Mucosa of rectum (tissue), 2 donors: ENCODE results near the gene CCNYL1.
"Not testable (repeated sequence)": the region's sequence is repeated elsewhere in the genome, so short reads cannot be mapped to it uniquely, and the experiment has no call there.

Source experiments
- H3K27ac ChIP-seq, 2 donors: one replicate each; pipeline ENCODE4 v1.7.0; 2013; ENCODE audit warnings: inconsistent platforms in 2 of 2, low read depth in 2 of 2, low read length in 2 of 2
- H3K27me3 ChIP-seq, 2 donors: one replicate each; pipeline ENCODE4 v1.7.0; 2013; ENCODE audit warnings: low read length in 2 of 2; ENCODE audit not compliant: control insufficient read depth in 2 of 2, insufficient read depth in 2 of 2
- H3K36me3 ChIP-seq, 2 donors: one replicate each; pipeline ENCODE4 v1.7.0; 2013; ENCODE audit warnings: low read length in 2 of 2; ENCODE audit not compliant: control insufficient read depth in 2 of 2, insufficient read depth in 2 of 2
- H3K4me1 ChIP-seq, 2 donors: one replicate each; pipeline ENCODE4 v1.7.0; 2013; ENCODE audit warnings: low read length in 2 of 2, mild to moderate bottlenecking in 1 of 2; ENCODE audit not compliant: control insufficient read depth in 2 of 2, insufficient read depth in 2 of 2
- H3K4me3 ChIP-seq, 2 donors: one replicate each; pipeline ENCODE4 v1.7.0; 2013; ENCODE audit warnings: low read length in 2 of 2
- H3K9ac ChIP-seq, 2 donors: one replicate each; pipeline ENCODE4 v1.7.0; 2013; ENCODE audit warnings: low read length in 2 of 2, low read depth in 1 of 2, mild to moderate bottlenecking in 1 of 2
- H3K9me3 ChIP-seq, 2 donors: one replicate each; pipeline ENCODE4 v1.7.0; 2013; ENCODE audit warnings: low read length in 2 of 2; ENCODE audit not compliant: control insufficient read depth in 2 of 2
- donor health status: healthy.
- donor health status: Normal muscosa, but diverticular disease.

The CCNYL1 gene

GRCh38 chr2:207697411-207697810 lies 14.0 kb upstream of the CCNYL1 start:
- Histone ChIP-seq H3K36me3 (no peaks in the 10 kb centered on the region), H3K9ac (no peak overlapping the region)

DNA sequence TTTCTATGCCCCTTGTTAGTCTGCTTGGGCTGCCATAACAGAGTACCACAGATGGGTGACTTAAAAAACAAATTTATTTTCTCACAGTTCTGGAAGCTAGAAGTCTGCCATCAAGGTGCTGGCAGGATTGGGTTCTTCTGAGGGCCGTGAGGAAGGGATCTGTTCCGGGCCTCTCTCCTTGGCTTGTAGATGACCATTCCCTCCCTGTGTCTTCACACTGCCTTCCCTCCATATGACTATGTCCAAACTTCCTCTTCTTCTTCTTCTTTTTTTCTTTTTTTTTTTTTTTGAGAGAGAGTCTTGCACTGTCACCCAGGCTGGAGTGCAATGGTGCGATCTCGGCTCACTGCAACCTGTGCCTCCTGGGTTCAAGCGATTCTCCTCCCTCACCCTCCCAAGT lies 13.1 kb upstream of the CCNYL1 start:
- H3K4me3 ChIP-seq = no peak overlapping the region
- H3K9ac ChIP-seq = no peak overlapping the region
- no peak overlapping the region for H3K27ac ChIP-seq
- no peaks in the 10 kb centered on the region for H3K9me3 ChIP-seq
- no peaks in the 10 kb centered on the region for H3K36me3 ChIP-seq
- H3K27me3 ChIP-seq = no peaks in the 10 kb centered on the region
- H3K4me1 ChIP-seq = peaks cover 0 to 3% of the 10 kb centered on the region in 2 donors

More at GRCh38 chr2:207697411-207697810, 14.0 kb upstream of the CCNYL1 start:
- Histone ChIP-seq H3K9me3 (no peaks in the 10 kb centered on the region), H3K4me1 (peaks cover 0 to 3% of the 10 kb centered on the region in 2 donors), H3K4me3 (no peak overlapping the region), H3K27ac (no peak overlapping the region), H3K27me3 (no peaks in the 10 kb centered on the region)

- H3K4me3 ChIP-seq = no peak overlapping the region
- H3K9me3 ChIP-seq = no peaks in the 10 kb centered on the region
- no peaks in the 10 kb centered on the region for H3K4me1 ChIP-seq
- H3K27me3 ChIP-seq = no peaks in the 10 kb centered on the region
- no peak overlapping the region for H3K9ac ChIP-seq
- no peak overlapping the region for H3K27ac ChIP-seq
- no peaks in the 10 kb centered on the region for H3K36me3 ChIP-seq
Measured at GRCh38 chr2:207704078-207704477, 7.4 kb upstream of the CCNYL1 start.

- Histone ChIP-seq H3K9ac (no peak overlapping the region), H3K27me3 (no peaks in the 10 kb centered on the region), H3K4me1 (no peaks in the 10 kb centered on the region), H3K36me3 (no peaks in the 10 kb centered on the region), H3K9me3 (no peaks in the 10 kb centered on the region), H3K4me3 (no peak overlapping the region), H3K27ac (no peak overlapping the region)
Measured at GRCh38 chr2:207704671-207705070, 6.8 kb upstream of the CCNYL1 start.

DNA sequence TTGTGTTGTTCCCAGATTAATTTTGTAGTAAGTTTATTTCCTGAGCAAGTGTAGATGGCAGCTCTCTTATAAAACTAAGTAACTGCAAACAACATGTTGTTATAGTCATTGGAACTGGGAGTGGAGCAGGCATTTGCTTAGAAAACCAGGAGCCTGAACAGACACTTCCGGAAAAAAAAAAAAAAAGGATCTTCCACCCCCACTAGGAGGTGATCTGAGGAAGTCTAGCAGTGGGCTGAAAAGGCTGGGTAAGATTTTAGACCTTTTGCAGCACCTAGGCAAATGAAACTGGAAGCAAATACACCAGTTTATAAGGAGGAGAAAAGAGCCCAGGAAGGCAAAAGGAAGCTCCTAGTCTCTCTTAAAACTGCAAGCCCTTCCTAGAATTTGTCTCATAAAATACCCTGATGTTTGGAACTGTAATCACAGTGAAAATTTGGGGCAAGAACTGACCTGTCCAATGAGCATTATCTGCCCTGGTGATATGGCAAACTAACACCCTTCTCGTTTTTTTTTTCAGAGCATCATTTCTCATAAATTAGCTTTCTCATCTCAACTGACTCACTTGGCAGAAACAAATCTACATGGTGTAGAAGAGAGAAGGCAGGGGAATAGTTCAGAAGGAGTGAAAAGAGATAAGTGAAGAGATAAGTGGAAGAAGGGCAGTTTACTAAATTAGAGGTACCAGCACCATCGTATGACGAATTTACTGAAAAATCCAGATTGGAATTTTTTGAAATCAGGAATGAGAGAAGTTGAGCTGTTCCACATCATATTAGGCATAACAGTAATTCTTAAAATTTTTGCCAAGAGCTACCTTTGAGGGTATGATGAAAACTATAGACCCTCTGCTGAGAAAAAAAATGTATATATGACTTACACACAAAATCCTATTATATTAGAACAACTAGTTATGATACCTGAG lies 4.2 kb upstream of the CCNYL1 start:
- Histone ChIP-seq H3K27me3 (no peaks in the 10 kb centered on the region), H3K4me3 (no peak overlapping the region), H3K9me3 (no peaks in the 10 kb centered on the region), H3K36me3 (no peaks in the 10 kb centered on the region), H3K27ac (no peak overlapping the region), H3K9ac (peak overlapping the region in 1 of 2 donors; percentile 7), H3K4me1 (peaks cover 0 to 7% of the 10 kb centered on the region in 2 donors)

DNA sequence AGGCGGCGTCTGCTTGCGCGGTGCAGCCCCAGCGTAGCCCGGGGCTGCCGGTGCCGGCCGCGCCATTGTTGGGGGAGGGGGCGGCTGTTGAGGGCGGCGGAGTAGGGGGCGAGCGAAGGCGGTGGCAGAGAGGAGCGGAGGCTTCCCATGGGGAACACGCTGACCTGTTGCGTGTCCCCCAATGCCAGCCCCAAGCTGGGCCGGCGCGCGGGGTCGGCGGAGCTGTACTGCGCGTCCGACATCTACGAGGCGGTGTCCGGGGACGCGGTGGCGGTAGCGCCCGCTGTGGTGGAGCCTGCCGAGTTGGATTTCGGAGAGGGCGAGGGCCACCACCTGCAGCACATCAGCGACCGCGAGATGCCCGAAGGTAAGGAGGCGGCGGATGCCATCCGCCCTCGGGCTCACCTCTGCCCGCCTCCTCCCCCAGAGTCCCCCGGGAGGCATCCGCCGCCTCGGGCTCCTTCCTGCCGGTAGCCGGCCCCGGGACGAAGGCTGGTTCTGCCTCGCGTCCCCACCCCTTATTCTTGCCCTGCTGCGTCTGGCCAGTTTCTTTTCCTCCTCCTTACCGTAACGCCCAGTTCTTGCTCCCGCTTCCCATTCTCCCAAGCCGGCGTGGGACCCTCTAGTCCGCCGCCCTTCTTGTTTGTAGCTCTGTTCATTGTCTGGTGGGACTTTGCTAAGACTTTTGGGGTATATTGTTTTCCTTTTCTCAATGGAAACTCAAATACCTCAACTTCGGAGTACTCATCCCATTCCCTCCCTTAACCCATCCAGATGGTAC lies 500 bp downstream of the CCNYL1 start:
- Histone ChIP-seq H3K9ac (peak overlapping the region; percentile 84 to 99), H3K27ac (peak overlapping the region; percentile 97 to 98), H3K27me3 (no peaks in the 10 kb centered on the region), H3K36me3 (no peaks in the 10 kb centered on the region), H3K9me3 (no peaks in the 10 kb centered on the region), H3K4me3 (peak overlapping the region; percentile 94 to 95), H3K4me1 (peaks cover 8 to 16% of the 10 kb centered on the region in 2 donors)

GRCh38 chr2:207716056-207716455 lies 4.6 kb downstream of the CCNYL1 start:
- H3K9ac ChIP-seq = no peak overlapping the region
- no peak overlapping the region for H3K27ac ChIP-seq
- H3K9me3 ChIP-seq = no peaks in the 10 kb centered on the region
- H3K4me3 ChIP-seq = no peak overlapping the region
- no peaks in the 10 kb centered on the region for H3K27me3 ChIP-seq
- H3K36me3 ChIP-seq = no peaks in the 10 kb centered on the region
- H3K4me1 ChIP-seq = peaks cover 8 to 11% of the 10 kb centered on the region in 2 donors

GRCh38 chr2:207718521-207718920 lies 7.1 kb downstream of the CCNYL1 start:
- H3K36me3 ChIP-seq = no peaks in the 10 kb centered on the region
- H3K9me3 ChIP-seq = no peaks in the 10 kb centered on the region
- no peak overlapping the region for H3K27ac ChIP-seq
- H3K4me1 ChIP-seq = no peaks in the 10 kb centered on the region
- no peaks in the 10 kb centered on the region for H3K27me3 ChIP-seq
- H3K9ac ChIP-seq = no peak overlapping the region
- H3K4me3 ChIP-seq = no peak overlapping the region

DNA sequence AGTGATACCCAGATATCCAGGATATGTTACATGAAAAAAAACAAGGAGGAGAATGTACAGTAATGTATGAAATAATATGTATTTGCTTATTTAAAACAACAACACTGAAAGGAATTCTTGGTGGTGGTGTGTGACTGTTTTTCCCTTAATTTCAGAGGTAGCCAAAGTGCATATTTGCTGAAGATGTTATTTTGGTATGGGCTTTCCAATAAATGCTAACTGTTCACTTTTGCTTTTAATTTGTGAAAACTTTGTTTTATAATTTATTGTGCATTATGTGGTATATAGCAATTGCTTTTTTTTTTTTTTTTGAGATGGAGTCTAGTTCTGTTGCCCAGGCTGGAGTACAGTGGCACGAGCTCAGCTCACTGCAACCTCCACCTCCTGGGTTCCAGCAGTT lies 7.6 kb downstream of the CCNYL1 start:
- Histone ChIP-seq H3K4me3 (no peak overlapping the region), H3K4me1 (no peaks in the 10 kb centered on the region), H3K9me3 (no peaks in the 10 kb centered on the region), H3K9ac (no peak overlapping the region), H3K27ac (no peak overlapping the region), H3K36me3 (no peaks in the 10 kb centered on the region), H3K27me3 (no peaks in the 10 kb centered on the region)

- not testable (repeated sequence) for H3K4me3 ChIP-seq, H3K9ac ChIP-seq, H3K9me3 ChIP-seq, H3K36me3 ChIP-seq, H3K27ac ChIP-seq, H3K4me1 ChIP-seq, H3K27me3 ChIP-seq
Measured at GRCh38 chr2:207719655-207720054, 8.2 kb downstream of the CCNYL1 start.
